GM20000 (cell line): ENCODE results near the gene CRELD2.
"Not testable (repeated sequence)": the region's sequence is repeated elsewhere in the genome, so short reads cannot be mapped to it uniquely, and the experiment has no call there.

ENCODE experiments used
- DNase-seq: peaks from one replicate; pipeline ENCODE4 v3.0.0; 2012; ENCODE audit warnings: low spot score
- TF ChIP-seq, protein P1 (sequence below): IDR thresholded peaks from 2 replicates; pipeline ENCODE4 v1.5.1; 2012; ENCODE audit warnings: mild to moderate bottlenecking, control low read depth; ENCODE audit errors: extremely low read depth, missing control alignments

CRELD2 gene

DNA sequence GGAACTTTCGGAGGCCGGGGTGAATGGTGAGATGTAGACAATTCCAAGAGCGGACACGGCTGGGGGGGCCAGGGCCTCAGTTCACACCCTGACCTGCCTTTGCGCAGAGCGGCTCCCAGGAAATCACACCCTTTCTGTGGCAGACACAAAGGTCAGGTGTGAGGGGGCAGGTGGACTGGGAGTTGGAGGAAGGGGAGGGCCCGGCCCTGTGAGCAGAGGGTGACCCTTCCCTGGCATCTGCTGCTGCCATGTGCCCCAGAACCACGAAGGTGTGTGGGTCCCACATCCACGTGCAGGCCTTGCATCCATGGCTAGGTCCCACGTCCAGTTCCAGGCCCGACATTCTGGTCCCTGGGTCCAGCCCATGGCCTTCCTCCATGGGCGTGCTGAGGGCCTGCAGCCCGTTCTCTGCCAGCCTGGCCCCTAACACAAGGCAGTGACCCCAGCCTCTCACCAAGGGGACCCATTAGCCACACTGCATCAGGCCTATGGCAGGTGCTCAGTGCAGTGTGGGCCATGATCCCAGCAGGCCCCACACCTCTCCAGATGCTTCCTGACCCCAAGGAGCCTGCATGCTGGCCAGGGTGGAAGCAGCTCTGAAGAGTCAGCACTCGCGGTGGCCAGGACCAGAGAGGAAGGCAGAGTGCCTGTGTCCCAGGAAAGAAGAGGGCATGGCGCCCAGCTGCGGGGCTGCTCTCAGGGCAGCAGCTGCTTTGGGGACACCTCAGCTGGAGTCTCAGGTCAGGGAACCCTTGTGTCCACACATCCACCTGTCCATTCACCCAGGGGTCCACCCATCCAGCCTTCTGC lies 23.3 kb downstream of the CRELD2 start:
- TF ChIP-seq, protein P1, sequence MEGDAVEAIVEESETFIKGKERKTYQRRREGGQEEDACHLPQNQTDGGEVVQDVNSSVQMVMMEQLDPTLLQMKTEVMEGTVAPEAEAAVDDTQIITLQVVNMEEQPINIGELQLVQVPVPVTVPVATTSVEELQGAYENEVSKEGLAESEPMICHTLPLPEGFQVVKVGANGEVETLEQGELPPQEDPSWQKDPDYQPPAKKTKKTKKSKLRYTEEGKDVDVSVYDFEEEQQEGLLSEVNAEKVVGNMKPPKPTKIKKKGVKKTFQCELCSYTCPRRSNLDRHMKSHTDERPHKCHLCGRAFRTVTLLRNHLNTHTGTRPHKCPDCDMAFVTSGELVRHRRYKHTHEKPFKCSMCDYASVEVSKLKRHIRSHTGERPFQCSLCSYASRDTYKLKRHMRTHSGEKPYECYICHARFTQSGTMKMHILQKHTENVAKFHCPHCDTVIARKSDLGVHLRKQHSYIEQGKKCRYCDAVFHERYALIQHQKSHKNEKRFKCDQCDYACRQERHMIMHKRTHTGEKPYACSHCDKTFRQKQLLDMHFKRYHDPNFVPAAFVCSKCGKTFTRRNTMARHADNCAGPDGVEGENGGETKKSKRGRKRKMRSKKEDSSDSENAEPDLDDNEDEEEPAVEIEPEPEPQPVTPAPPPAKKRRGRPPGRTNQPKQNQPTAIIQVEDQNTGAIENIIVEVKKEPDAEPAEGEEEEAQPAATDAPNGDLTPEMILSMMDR, result no peak

DNA sequence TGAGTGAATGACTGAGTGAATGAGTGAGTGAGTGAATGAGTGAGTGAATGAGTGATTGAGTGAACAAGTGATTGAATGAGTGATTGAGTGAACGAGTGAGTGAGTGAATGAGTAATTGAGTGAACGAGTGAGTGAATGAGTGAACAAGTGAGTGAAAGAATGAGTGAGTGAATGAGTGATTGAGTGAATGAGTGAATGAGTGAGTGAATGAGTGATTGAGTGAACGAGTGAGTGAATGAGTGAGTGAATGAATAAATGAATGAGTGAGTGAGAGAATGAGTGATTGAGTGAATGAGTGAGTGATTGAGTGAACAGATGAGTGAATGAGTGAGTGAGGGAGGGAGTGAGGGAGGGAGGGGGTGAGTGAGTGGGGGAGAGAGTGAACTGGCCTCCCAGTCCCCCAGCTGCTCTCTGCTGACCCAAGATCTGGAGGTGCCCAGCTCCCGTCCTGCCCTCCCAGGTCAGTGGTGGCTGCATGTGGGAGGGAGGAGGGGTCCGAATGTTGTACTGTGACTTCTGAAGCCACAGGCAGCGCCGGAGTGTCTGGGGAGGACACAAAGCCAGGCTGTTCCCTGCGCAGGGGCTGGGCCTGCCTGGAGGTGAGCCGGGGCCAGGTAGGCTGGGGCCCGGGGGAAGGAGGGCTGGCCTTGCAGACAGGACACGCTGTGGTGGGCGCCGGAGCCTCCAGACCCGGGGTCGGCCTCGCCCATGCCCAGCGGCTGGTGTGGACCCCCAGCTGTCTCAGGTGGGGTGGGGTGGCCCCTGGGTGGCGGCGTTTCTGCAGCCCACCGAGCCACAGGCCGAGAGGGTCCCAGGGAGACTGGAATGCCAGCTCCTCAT lies 24.4 kb downstream of the CRELD2 start:
- TF ChIP-seq, protein P1, result no peak
- DNase-seq, result no peak

More for the DNA sequence above, 23.3 kb downstream of the CRELD2 start:
- DNase-seq, result no peak

DNA sequence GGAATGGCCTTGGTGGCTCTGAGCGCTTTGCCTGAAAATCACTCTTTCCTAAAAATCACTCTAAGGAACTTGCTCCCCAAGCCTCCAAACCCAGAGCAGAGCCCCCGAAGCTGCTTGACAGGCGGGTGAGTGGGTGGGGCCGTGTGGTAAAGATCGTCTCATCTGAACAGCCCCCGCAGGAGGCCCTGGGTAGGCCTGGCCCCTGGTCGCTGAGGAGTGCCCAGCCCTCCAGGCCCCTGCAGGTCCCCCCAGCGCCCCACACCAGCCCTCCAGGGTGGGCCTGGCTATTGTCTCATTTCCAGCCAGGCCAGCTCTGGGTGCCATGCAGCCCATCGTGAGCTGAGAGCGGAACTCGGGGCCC lies 25.0 kb downstream of the CRELD2 start:
- no peak for DNase-seq
- TF ChIP-seq, protein P1, result no peak

DNA sequence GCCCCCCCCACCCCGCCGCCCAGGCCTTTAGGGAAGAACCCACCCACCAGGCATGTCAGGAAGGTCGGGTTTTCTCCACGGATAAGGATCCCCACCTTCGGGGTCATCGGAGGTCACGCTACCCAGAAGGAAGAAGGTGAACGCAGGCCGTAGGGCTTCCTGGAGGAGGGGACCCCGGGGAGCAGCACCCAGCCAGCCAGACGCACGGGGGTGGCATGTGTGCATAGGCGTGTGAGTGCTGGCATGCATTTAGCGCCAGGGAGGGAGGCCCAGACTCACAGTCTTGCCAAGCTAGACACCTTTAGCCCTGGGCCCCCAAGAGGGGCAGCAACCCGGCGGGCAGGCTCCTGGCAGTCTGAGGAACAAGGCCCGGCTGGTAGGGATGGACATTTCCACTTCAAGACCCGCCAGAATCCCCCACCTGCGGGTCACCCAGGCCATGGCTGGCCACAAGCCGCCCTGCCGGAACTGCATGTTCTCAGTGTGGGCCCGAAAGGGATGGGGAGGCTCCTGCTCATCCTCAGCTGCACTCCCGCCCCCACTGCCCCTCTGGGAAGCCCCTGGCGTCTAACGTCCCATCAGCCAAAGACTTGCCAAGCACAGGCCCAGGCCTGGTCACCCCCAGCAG lies 25.5 kb downstream of the CRELD2 start:
- DNase-seq, result no peak
- TF ChIP-seq, protein P1, result no peak

DNA sequence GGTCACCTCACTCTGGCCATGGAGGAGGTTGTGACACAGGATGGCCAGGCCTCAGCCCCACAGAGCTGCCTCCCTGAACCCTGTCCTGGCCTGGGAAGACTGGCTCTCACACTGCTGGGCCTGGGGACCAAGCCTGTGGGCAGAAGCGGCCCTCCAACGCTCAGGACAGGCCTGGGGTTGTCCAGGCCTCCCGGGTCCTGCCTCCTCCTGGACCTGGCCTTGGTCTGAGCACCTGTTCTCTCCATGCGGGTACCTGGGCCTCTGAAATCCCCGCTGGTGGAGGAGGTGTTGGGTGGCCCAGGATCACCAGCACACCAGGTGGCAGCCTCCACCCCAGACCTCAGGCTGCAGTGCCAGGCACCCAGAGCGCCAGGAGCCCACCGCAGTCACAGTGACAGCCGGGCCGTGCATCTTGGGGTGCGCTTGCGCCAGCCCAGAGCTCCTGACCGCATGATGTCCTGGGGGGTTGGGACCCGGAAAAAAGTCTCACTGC lies 26.0 kb downstream of the CRELD2 start:
- TF ChIP-seq, protein P1, result no peak
- DNase-seq, result no peak

DNA sequence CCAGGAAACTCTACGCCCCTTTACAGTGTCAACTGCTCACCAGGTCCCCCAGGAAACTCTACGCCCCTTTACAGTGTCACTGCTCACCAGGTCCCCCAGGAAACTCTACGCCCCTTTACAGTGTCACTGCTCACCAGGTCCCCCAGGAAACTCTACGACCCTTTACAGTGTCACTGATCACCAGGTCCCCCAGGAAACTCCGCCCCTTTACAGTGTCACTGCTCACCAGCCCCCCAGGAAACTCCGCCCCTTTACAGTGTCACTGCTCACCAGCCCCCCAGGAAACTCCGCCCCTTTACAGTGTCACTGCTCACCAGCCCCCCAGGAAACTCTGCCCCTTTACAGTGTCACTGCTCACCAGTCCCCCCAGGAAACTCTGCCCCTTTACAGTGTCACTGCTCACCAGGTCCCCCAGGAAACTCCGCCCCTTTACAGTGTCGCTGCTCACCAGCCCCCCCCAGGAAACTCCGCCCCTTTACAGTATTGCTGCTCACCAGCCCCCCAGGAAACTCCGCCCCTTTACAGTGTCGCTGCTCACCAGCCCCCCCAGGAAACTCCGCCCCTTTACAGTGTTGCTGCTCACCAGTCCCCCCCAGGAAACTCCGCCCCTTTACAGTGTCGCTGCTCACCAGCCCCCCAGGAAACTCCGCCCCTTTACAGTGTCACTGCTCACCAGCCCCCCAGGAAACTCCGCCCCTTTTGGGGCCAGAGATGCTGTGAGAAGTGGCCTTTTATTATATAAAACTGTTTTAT lies 26.8 kb downstream of the CRELD2 start:
- DNase-seq, result not testable (repeated sequence)

DNA sequence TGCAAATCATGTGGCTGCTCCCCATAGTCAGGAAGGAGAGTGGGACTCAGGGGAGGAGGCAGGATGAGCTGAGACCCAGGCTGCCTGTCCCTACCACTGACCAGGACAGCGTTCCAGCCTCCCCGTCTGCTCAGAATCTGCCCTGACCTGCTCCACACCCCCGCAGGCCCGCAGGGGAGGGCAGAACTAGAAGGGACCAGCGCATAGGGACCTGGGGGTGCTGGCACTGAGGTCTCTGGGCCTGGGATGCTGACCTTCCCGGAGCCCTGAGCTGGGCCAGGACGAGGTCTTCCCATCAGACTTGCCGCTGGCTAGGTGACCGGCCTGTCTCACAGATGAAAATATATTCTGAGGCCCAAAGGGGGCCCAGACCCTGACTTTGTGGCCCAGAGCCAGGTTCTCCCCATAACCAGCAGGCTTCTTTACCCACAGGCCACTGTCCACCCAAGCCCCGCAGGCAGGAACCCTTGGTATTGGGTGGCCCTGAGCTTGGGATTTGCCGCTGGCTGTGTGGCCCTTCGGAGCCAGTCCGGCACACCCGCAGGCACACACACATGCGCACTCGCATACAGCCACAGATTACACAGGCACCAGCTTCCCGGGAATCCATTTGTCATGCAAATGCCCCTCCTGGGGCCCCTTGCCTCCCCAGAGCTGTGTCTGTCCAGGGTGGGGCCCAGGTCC lies 28.3 kb downstream of the CRELD2 start:
- no peak for DNase-seq
- TF ChIP-seq, protein P1, result no peak
